G401.6 (cell line): ENCODE results near the gene KNDC1.
"Not testable (repeated sequence)": the region's sequence is repeated elsewhere in the genome, so short reads cannot be mapped to it uniquely, and the experiment has no call there.

Source experiments
- FAIRE-seq: peaks from 2 replicates; lab custom pipeline; 2012; peaks lifted over from hg19 to GRCh38; lab: Jason Lieb, UNC

KNDC1 gene

GRCh38 chr10:133224756-133225372 lies 64.8 kb downstream of the KNDC1 start:
- FAIRE-seq = no peak

GRCh38 chr10:133225707-133226191 lies 65.7 kb downstream of the KNDC1 start:
- no peak for FAIRE-seq

- no peak for FAIRE-seq
These were observed 66.3 kb downstream of the KNDC1 start for GRCh38 chr10:133226251-133226808.

- no peak for FAIRE-seq
These were observed 67.2 kb downstream of the KNDC1 start for GRCh38 chr10:133227256-133227655.

- no peak for FAIRE-seq
These were observed 69.4 kb downstream of the KNDC1 start for GRCh38 chr10:133229265-133230043.

GRCh38 chr10:133230044-133230361 lies 70.0 kb downstream of the KNDC1 start, which contains the start of gene UTF1:
TSS of gene UTF1 (plus strand) at chr10:133230217. CDS start at chr10:133230289, 72 bp downstream.
- FAIRE-seq = no peak

GRCh38 chr10:133230387-133231195 lies 70.6 kb downstream of the KNDC1 start:
- FAIRE-seq = no peak

- no peak for FAIRE-seq
These were observed 71.4 kb downstream of the KNDC1 start for GRCh38 chr10:133231244-133231945.

GRCh38 chr10:133231946-133232574 lies 72.0 kb downstream of the KNDC1 start:
- no peak for FAIRE-seq

- FAIRE-seq = not testable (repeated sequence)
These were observed 74.8 kb downstream of the KNDC1 start for GRCh38 chr10:133234796-133235195.

GRCh38 chr10:133235265-133235855 lies 75.3 kb downstream of the KNDC1 start:
- no peak for FAIRE-seq

GRCh38 chr10:133235932-133236331 lies 75.9 kb downstream of the KNDC1 start:
- FAIRE-seq = no peak

- no peak for FAIRE-seq
These were observed 76.6 kb downstream of the KNDC1 start for GRCh38 chr10:133236401-133237240.

- no peak for FAIRE-seq
These were observed 77.2 kb downstream of the KNDC1 start for GRCh38 chr10:133237241-133237587.

- FAIRE-seq = no peak
These were observed 77.8 kb downstream of the KNDC1 start, which contains the start of gene VENTX for GRCh38 chr10:133237588-133238465. TSS of gene VENTX (plus strand) at chr10:133237855. CDS start at chr10:133237915, 60 bp downstream.

- FAIRE-seq = no peak
These were observed 78.4 kb downstream of the KNDC1 start for GRCh38 chr10:133238466-133238804.

GRCh38 chr10:133239990-133240389 lies 80.0 kb downstream of the KNDC1 start:
- no peak for FAIRE-seq

GRCh38 chr10:133241501-133242205 lies 81.6 kb downstream of the KNDC1 start:
- FAIRE-seq = no peak
